Measurements from ENCODE around the gene ABLIM3. TPM values are rescaled to one million over a fixed set of nuclear protein-coding genes. Genes with fewer than 3 reads are reported as not detected.

The ABLIM3 gene
- polyA plus RNA-seq, 1 donor (not counting 4 experiments of a cell fraction or from before 2014, with no cell fraction given): 7.9 TPM

DNA sequence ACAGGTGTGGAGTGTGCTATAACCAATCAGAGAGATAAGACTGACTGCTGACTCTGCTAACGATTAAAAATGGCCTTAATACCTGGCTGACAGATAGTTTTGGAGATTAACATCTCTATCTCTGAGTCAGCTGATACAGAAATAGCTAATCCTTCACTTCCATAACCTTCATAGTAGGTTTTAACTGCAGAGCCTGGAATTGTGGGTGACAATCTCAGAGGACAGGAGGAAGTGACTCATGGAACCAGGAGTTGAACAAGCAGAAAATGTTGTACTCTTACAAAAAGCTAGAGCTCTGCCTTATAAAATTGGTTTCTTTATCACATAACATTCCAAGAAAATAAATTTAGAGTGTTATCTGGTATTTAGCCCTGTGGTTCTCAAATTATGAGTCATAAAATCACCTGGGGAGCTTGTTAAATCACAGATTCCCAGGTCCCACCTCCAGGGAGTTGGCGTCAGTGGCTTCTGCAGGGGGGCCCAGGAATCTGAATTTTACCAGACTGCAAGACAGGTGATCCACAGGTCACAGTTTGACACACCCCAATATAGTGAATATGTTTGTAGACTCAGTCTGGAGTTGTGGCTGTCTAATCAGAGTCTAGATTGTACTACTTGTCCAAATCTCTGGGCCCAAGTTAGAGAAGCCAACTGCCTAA, 86.0 kb downstream of the ABLIM3 start:
- Histone ChIP-seq H4K20me1 (ENCODE audit: control insufficient read depth, extremely low read depth, insufficient read depth, low read length) (no peaks in the 10 kb centered on the region), H3K4me1 (ENCODE audit: control insufficient read depth, extremely low read depth, insufficient read depth, low read length) (peaks cover 19% of the 10 kb centered on the region), H3K9me1 (ENCODE audit: control insufficient read depth, extremely low read depth, insufficient read depth, low read length) (no peaks in the 10 kb centered on the region), H3K4me3 (ENCODE audit: control insufficient read depth in 2 of 3, extremely low read depth in 1 of 3, insufficient read depth in 2 of 3, low read depth in 1 of 3, low read length in 3 of 3) (no peak overlapping the region), H3K27ac (ENCODE audit: control insufficient read depth, insufficient read depth, low read length) (no peak overlapping the region), H3K36me3 (ENCODE audit: control insufficient read depth in 2 of 2, extremely low read depth in 1 of 2, insufficient read depth in 2 of 2, low read length in 2 of 2) (no peaks in the 10 kb centered on the region), H3K9ac (ENCODE audit: control insufficient read depth, extremely low read depth, insufficient read depth, low read length) (no peak overlapping the region), H3K4me2 (ENCODE audit: control insufficient read depth, extremely low read depth, insufficient read depth, low read depth, low read length) (peak overlapping the region; percentile 34), H2AFZ (ENCODE audit: control insufficient read depth, low read length) (no peak overlapping the region), H3K79me2 (ENCODE audit: control insufficient read depth, insufficient read depth, low read length) (no peaks in the 10 kb centered on the region), H3K9me3 (ENCODE audit: control insufficient read depth, low read depth, low read length) (no peaks in the 10 kb centered on the region), H3K27me3 (ENCODE audit: control insufficient read depth, extremely low read depth, insufficient read depth, low read length) (no peaks in the 10 kb centered on the region)
- DNase-seq (ENCODE audit: low read depth, low spot score) (peak; percentile 62), FAIRE-seq (peak; percentile 60)
- dilution Hi-C loops (cut with MboI; ENCODE audit: extremely low pct_ligation_motif_present, low sequenced_read_pairs): no loop called here
- no peak for TF ChIP-seq EZH2 (IDR thresholded peaks at IDR 0.05; ENCODE audit: low read length)
- TF ChIP-seq, protein P1, sequence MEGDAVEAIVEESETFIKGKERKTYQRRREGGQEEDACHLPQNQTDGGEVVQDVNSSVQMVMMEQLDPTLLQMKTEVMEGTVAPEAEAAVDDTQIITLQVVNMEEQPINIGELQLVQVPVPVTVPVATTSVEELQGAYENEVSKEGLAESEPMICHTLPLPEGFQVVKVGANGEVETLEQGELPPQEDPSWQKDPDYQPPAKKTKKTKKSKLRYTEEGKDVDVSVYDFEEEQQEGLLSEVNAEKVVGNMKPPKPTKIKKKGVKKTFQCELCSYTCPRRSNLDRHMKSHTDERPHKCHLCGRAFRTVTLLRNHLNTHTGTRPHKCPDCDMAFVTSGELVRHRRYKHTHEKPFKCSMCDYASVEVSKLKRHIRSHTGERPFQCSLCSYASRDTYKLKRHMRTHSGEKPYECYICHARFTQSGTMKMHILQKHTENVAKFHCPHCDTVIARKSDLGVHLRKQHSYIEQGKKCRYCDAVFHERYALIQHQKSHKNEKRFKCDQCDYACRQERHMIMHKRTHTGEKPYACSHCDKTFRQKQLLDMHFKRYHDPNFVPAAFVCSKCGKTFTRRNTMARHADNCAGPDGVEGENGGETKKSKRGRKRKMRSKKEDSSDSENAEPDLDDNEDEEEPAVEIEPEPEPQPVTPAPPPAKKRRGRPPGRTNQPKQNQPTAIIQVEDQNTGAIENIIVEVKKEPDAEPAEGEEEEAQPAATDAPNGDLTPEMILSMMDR (optimal IDR thresholded peaks at IDR 0.05 in 1 of 3, IDR thresholded peaks at IDR 0.05 in 1 of 3, conservative IDR thresholded peaks at IDR 0.05 in 1 of 3; ENCODE audit: extremely low read depth in 1 of 3, insufficient read depth in 2 of 3, low read length in 3 of 3): no peak

DNA sequence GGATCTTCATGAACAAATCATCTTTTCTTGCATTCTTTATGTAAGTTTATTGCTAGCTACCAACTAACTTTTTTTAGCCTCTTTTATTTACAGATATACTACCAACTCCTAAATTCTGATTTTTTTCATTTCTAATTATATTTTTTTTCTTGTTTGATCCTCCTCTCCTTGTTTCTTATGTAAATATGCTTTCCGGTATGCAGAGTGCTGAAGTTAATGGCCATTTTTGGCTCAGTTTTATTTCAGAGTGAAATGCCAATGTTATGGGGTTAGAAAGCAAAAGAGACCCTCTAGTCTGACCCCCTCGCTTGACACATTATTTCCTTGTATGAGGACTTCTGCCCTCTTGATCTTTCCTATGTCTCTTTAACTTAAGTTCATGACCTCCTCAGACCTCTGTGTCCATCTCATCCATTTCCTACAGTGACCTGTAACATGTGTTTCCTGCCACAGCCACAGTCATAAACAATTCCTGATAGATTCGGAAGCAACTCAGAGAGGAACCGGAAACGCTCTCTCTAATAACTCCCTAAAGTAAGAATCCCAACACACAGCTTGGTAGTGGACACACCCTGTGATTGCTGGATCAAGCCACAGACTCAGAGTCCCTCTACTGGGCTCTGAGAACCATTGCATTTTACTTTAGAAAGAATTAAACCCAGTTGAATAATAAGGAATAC, 87.5 kb downstream of the ABLIM3 start:
- no peak for TF ChIP-seq EZH2 (IDR thresholded peaks at IDR 0.05; ENCODE audit: low read length)
- TF ChIP-seq, protein P1 (optimal IDR thresholded peaks at IDR 0.05 in 1 of 3, IDR thresholded peaks at IDR 0.05 in 1 of 3, conservative IDR thresholded peaks at IDR 0.05 in 1 of 3; ENCODE audit: extremely low read depth in 1 of 3, insufficient read depth in 2 of 3, low read length in 3 of 3): peak; percentile 65 to 82 (median 68)
- dilution Hi-C loops (cut with MboI; ENCODE audit: extremely low pct_ligation_motif_present, low sequenced_read_pairs): no loop called here
- H3K4me2 ChIP-seq (ENCODE audit: control insufficient read depth, extremely low read depth, insufficient read depth, low read depth, low read length): peak overlapping the region; percentile 56
- H3K9me1 ChIP-seq (ENCODE audit: control insufficient read depth, extremely low read depth, insufficient read depth, low read length): no peaks in the 10 kb centered on the region
- no peak overlapping the region for H3K4me3 ChIP-seq (ENCODE audit: control insufficient read depth in 2 of 3, extremely low read depth in 1 of 3, insufficient read depth in 2 of 3, low read depth in 1 of 3, low read length in 3 of 3)
- H3K27ac ChIP-seq (ENCODE audit: control insufficient read depth, insufficient read depth, low read length): no peak overlapping the region
- H3K9me3 ChIP-seq (ENCODE audit: control insufficient read depth, low read depth, low read length): no peaks in the 10 kb centered on the region
- no peaks in the 10 kb centered on the region for H4K20me1 ChIP-seq (ENCODE audit: control insufficient read depth, extremely low read depth, insufficient read depth, low read length)
- no peak overlapping the region for H2AFZ ChIP-seq (ENCODE audit: control insufficient read depth, low read length)
- no peaks in the 10 kb centered on the region for H3K36me3 ChIP-seq (ENCODE audit: control insufficient read depth in 2 of 2, extremely low read depth in 1 of 2, insufficient read depth in 2 of 2, low read length in 2 of 2)
- H3K79me2 ChIP-seq (ENCODE audit: control insufficient read depth, insufficient read depth, low read length): no peaks in the 10 kb centered on the region
- no peaks in the 10 kb centered on the region for H3K27me3 ChIP-seq (ENCODE audit: control insufficient read depth, extremely low read depth, insufficient read depth, low read length)
- FAIRE-seq (peak; percentile 90), DNase-seq (ENCODE audit: low read depth, low spot score) (peak; percentile 70)
- H3K9ac ChIP-seq (ENCODE audit: control insufficient read depth, extremely low read depth, insufficient read depth, low read length): no peak overlapping the region
- H3K4me1 ChIP-seq (ENCODE audit: control insufficient read depth, extremely low read depth, insufficient read depth, low read length): peaks cover 19% of the 10 kb centered on the region
